Natural killer cell treated with Interleukin-12 subunit alpha and Interleukin-12 subunit beta and Interleukin-15 and Interleukin-18, amount 100 ng/mL, for 72 hours (primary cell): ENCODE results near the gene NOTCH1. TPM values are rescaled to one million over a fixed set of nuclear protein-coding genes. Genes with fewer than 3 reads are reported as not detected.

Experiments
- ATAC-seq, 2 donors: fragments of 150-1000 bp; cut with Tn5 transposase in 1 of 2; sonication (Bioruptor Pico), chemical (Tn5 transposase) in 1 of 2; 2 replicates each; pipeline ENCODE4 v1.10.0; 2021
- DNase-seq: peaks from one replicate; pipeline ENCODE4 v3.0.0; 2022; ENCODE audit warnings: low spot score
- H3K27ac Mint-ChIP-seq, 2 donors: 1 replicate in 1 of 2; 2 replicates in 1 of 2; pipeline ENCODE4 v1.8.0; 2022; ENCODE audit warnings: mixed read lengths in 2 of 2, mild to moderate bottlenecking in 1 of 2, moderate library complexity in 1 of 2
- H3K27me3 Mint-ChIP-seq, 2 donors: 1 replicate in 1 of 2; 2 replicates in 1 of 2; pipeline ENCODE4 v1.8.0; 2022; ENCODE audit warnings: mixed read lengths in 2 of 2
- H3K36me3 Mint-ChIP-seq: one replicate; pipeline ENCODE4 v1.8.0; 2022; ENCODE audit warnings: mixed read lengths
- H3K4me1 Mint-ChIP-seq, 2 donors: 1 replicate in 1 of 2; 2 replicates in 1 of 2; pipeline ENCODE4 v1.8.0; 2022; ENCODE audit warnings: low read depth in 2 of 2, mixed read lengths in 2 of 2, mild to moderate bottlenecking in 1 of 2
- H3K4me3 Mint-ChIP-seq: one replicate; pipeline ENCODE4 v1.8.0; 2022; ENCODE audit warnings: mixed read lengths
- H3K9me3 Mint-ChIP-seq: 2 replicates; pipeline ENCODE4 v1.8.0; 2022; ENCODE audit warnings: mixed read lengths
- total RNA-seq, 2 donors: library from RNA; stranded (reverse); gene quantifications; one replicate each; pipeline ENCODE4 v1.2.3, GENCODE V29; 2022

NOTCH1 gene
- total RNA-seq, 2 donors from 2014 or later, result 57.3 to 85.0 TPM

- Mint-ChIP-seq H3K27me3 (no peaks in the 10 kb centered on the region), H3K36me3 (no peaks in the 10 kb centered on the region), H3K9me3 (no peaks in the 10 kb centered on the region), H3K4me3 (peak overlapping the region; percentile 93), H3K4me1 (peaks cover 40 to 42% of the 10 kb centered on the region in 2 donors), H3K27ac (peak overlapping the region; percentile 97 to 98)
- no peak for ATAC-seq
- DNase-seq, result no peak
Measured at GRCh38 chr9:136541179-136541578, 4.7 kb downstream of the NOTCH1 start.

GRCh38 chr9:136539427-136540421 lies 6.1 kb downstream of the NOTCH1 start:
- ATAC-seq (peak; percentile 81 to 85), DNase-seq (peak; percentile 92)
- Mint-ChIP-seq H3K27ac (peak overlapping the region; percentile 97 to 98), H3K27me3 (no peaks in the 10 kb centered on the region), H3K36me3 (no peaks in the 10 kb centered on the region), H3K9me3 (no peaks in the 10 kb centered on the region), H3K4me3 (peak overlapping the region; percentile 93), H3K4me1 (peaks cover 40 to 42% of the 10 kb centered on the region in 2 donors)

- Mint-ChIP-seq H3K27me3 (no peaks in the 10 kb centered on the region), H3K4me3 (peak overlapping the region; percentile 93), H3K4me1 (peaks cover 44 to 47% of the 10 kb centered on the region in 2 donors), H3K27ac (peak overlapping the region; percentile 97 to 98), H3K9me3 (no peaks in the 10 kb centered on the region), H3K36me3 (no peaks in the 10 kb centered on the region)
- peak; percentile 85 for DNase-seq
- ATAC-seq, result peak; percentile 88
Measured at GRCh38 chr9:136538599-136539426, 7.0 kb downstream of the NOTCH1 start.

GRCh38 chr9:136537896-136538598 lies 7.8 kb downstream of the NOTCH1 start:
- DNase-seq, result no peak
- Mint-ChIP-seq H3K27me3 (no peaks in the 10 kb centered on the region), H3K4me1 (peaks cover 46 to 53% of the 10 kb centered on the region in 2 donors), H3K9me3 (no peaks in the 10 kb centered on the region), H3K4me3 (peak overlapping the region; percentile 93), H3K36me3 (no peaks in the 10 kb centered on the region), H3K27ac (peak overlapping the region; percentile 97 to 98)
- no peak for ATAC-seq

GRCh38 chr9:136537411-136537810 lies 8.4 kb downstream of the NOTCH1 start:
- H3K4me1 Mint-ChIP-seq, result peaks cover 51 to 57% of the 10 kb centered on the region in 2 donors
- no peaks in the 10 kb centered on the region for H3K36me3 Mint-ChIP-seq
- H3K4me3 Mint-ChIP-seq, result peak overlapping the region; percentile 38
- ATAC-seq, result no peak
- H3K9me3 Mint-ChIP-seq, result no peaks in the 10 kb centered on the region
- no peaks in the 10 kb centered on the region for H3K27me3 Mint-ChIP-seq
- no peak for DNase-seq
- H3K27ac Mint-ChIP-seq, result peak overlapping the region; percentile 2 to 67

GRCh38 chr9:136536721-136537241 lies 9.1 kb downstream of the NOTCH1 start:
- H3K36me3 Mint-ChIP-seq, result no peaks in the 10 kb centered on the region
- ATAC-seq (no peak), DNase-seq (no peak)
- H3K27me3 Mint-ChIP-seq, result no peaks in the 10 kb centered on the region
- H3K27ac Mint-ChIP-seq, result peak overlapping the region; percentile 2 to 67
- peaks cover 54 to 61% of the 10 kb centered on the region in 2 donors for H3K4me1 Mint-ChIP-seq
- H3K4me3 Mint-ChIP-seq, result peak overlapping the region; percentile 38
- no peaks in the 10 kb centered on the region for H3K9me3 Mint-ChIP-seq

- Mint-ChIP-seq H3K36me3 (no peaks in the 10 kb centered on the region), H3K9me3 (no peaks in the 10 kb centered on the region), H3K27me3 (no peaks in the 10 kb centered on the region), H3K27ac (no peak overlapping the region), H3K4me1 (peaks cover 55 to 61% of the 10 kb centered on the region in 2 donors), H3K4me3 (no peak overlapping the region)
- no peak for ATAC-seq
- DNase-seq, result no peak
Measured at GRCh38 chr9:136536051-136536720, 9.7 kb downstream of the NOTCH1 start.

GRCh38 chr9:136535070-136535469 lies 10.8 kb downstream of the NOTCH1 start:
- H3K27me3 Mint-ChIP-seq, result no peaks in the 10 kb centered on the region
- H3K4me3 Mint-ChIP-seq, result peak overlapping the region; percentile 12
- peaks cover 46 to 53% of the 10 kb centered on the region in 2 donors for H3K4me1 Mint-ChIP-seq
- DNase-seq, result no peak
- H3K9me3 Mint-ChIP-seq, result no peaks in the 10 kb centered on the region
- ATAC-seq, result no peak
- no peak overlapping the region for H3K27ac Mint-ChIP-seq
- H3K36me3 Mint-ChIP-seq, result no peaks in the 10 kb centered on the region

- Mint-ChIP-seq H3K27me3 (no peaks in the 10 kb centered on the region), H3K36me3 (no peaks in the 10 kb centered on the region), H3K4me1 (peaks cover 41 to 46% of the 10 kb centered on the region in 2 donors), H3K27ac (peak overlapping the region; percentile 80 to 83), H3K4me3 (peak overlapping the region; percentile 73), H3K9me3 (no peaks in the 10 kb centered on the region)
- no peak for DNase-seq
- ATAC-seq, result no peak
Measured at GRCh38 chr9:136534366-136534765, 11.5 kb downstream of the NOTCH1 start.

GRCh38 chr9:136533775-136534157 lies 12.1 kb downstream of the NOTCH1 start:
- ATAC-seq, result peak; percentile 83 to 85
- no peaks in the 10 kb centered on the region for H3K36me3 Mint-ChIP-seq
- DNase-seq, result peak; percentile 86
- H3K27ac Mint-ChIP-seq, result peak overlapping the region; percentile 80 to 83
- no peaks in the 10 kb centered on the region for H3K9me3 Mint-ChIP-seq
- peak overlapping the region; percentile 73 for H3K4me3 Mint-ChIP-seq
- peaks cover 37 to 40% of the 10 kb centered on the region in 2 donors for H3K4me1 Mint-ChIP-seq
- H3K27me3 Mint-ChIP-seq, result no peaks in the 10 kb centered on the region

GRCh38 chr9:136532799-136533774 lies 12.8 kb downstream of the NOTCH1 start:
- Mint-ChIP-seq H3K27me3 (no peaks in the 10 kb centered on the region), H3K9me3 (no peaks in the 10 kb centered on the region), H3K4me3 (peak overlapping the region; percentile 73), H3K27ac (peak overlapping the region; percentile 80 to 83), H3K36me3 (no peaks in the 10 kb centered on the region), H3K4me1 (peaks cover 34 to 36% of the 10 kb centered on the region in 2 donors)
- DNase-seq (peak; percentile 79), ATAC-seq (peak; percentile 72 to 77)
